ENCODE results near the gene ESYT2.

The ESYT2 gene

DNA sequence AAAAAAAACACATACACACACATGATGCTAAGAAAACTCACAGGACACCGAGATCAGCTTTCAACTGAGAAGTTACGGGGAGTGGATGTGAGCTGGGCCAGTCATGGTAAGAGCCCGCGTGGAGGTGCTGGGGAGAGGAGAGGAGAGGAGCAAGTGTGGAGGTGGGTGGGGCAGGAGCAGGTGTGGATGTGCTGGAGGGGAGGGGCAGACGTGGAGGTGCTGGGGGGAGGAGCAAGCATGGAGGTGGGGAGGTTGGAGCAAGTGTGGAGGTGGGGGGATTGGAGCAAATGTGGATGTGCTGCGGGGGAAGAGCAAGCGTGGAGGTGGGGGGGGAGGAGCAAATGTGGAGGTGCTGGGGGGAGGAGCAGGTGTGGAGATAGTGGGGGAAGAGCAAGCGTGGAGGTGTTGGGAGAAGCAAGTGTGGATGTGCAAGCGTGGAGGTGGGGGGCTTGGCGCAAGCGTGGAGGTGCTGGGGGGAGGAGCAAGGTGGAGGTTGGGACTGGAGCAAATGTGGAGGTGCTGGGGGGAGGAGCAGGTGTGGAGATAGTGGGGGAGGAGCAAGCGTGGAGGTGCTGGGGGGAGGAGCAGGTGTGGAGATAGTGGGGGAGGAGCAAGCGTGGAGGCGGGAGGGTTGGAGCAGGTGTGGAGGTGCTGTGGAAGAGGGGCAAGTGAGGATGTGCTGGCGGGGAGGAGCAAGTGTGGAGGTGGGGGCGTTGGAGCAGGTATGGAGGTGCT lies 100.2 kb downstream of the ESYT2 start:
- H3K36me3 ChIP-seq (ENCODE audit: control insufficient read depth in 4 of 4, insufficient read depth in 4 of 4, low read length in 3 of 4): peaks cover 6 to 38% (median 22%) of the 10 kb centered on the region in 4 experiments
- H3K9me3 ChIP-seq (ENCODE audit: control extremely low read depth in 1 of 5, control insufficient read depth in 4 of 5, insufficient read depth in 2 of 5, low read depth in 1 of 5, low read length in 4 of 5): no peaks in the 10 kb centered on the region
- H3K27ac ChIP-seq (ENCODE audit: insufficient read depth in 1 of 2, low read depth in 1 of 2, low read length in 2 of 2, poor library complexity in 1 of 2, severe bottlenecking in 2 of 2): no peak overlapping the region
- no peaks in the 10 kb centered on the region for H3K27me3 ChIP-seq (replicated peaks in 2 of 5; ENCODE audit: control insufficient read depth in 4 of 5, insufficient read depth in 5 of 5, low read length in 4 of 5)
- ChIA-PET CTCF (interaction anchor here (2.2 kb wide), 1 partner anchor 32 kb away, joined by 9 read pairs; no protein-coding TSS in a partner anchor), POLR2A (no interaction called here)
- no peak overlapping the region for H3K4me3 ChIP-seq (ENCODE audit: control insufficient read depth in 1 of 7, extremely low read depth in 1 of 7, insufficient read depth in 4 of 7, low read depth in 2 of 7, low read length in 6 of 7)
- no peaks in the 10 kb centered on the region for H3K4me1 ChIP-seq (ENCODE audit: control extremely low read depth in 1 of 4, control insufficient read depth in 4 of 4, insufficient read depth in 4 of 4, low read length in 3 of 4)
- no peak for DNase-seq
- 82% methylated on average over 4 of the region's 16 CpGs for WGBS (ENCODE audit: insufficient coverage)

GRCh38 chr7:158727690-158728089 lies 101.6 kb downstream of the ESYT2 start:
- H3K27ac ChIP-seq (ENCODE audit: insufficient read depth in 1 of 2, low read depth in 1 of 2, low read length in 2 of 2, poor library complexity in 1 of 2, severe bottlenecking in 2 of 2): no peak overlapping the region
- POLR2A ChIA-PET: no interaction called here
- H3K4me3 ChIP-seq (ENCODE audit: control insufficient read depth in 1 of 7, extremely low read depth in 1 of 7, insufficient read depth in 4 of 7, low read depth in 2 of 7, low read length in 6 of 7): no peak overlapping the region
- H3K9me3 ChIP-seq (ENCODE audit: control extremely low read depth in 1 of 5, control insufficient read depth in 4 of 5, insufficient read depth in 2 of 5, low read depth in 1 of 5, low read length in 4 of 5): no peaks in the 10 kb centered on the region
- no peaks in the 10 kb centered on the region for H3K27me3 ChIP-seq (replicated peaks in 2 of 5; ENCODE audit: control insufficient read depth in 4 of 5, insufficient read depth in 5 of 5, low read length in 4 of 5)
- peaks cover 5 to 24% (median 15%) of the 10 kb centered on the region in 4 experiments for H3K36me3 ChIP-seq (ENCODE audit: control insufficient read depth in 4 of 4, insufficient read depth in 4 of 4, low read length in 3 of 4)
- H3K4me1 ChIP-seq (ENCODE audit: control extremely low read depth in 1 of 4, control insufficient read depth in 4 of 4, insufficient read depth in 4 of 4, low read length in 3 of 4): no peaks in the 10 kb centered on the region
- no peak for DNase-seq
- CTCF ChIA-PET: interaction anchor here (1.1 kb wide), 1 partner anchor 12 kb away, joined by 4 read pairs; no protein-coding TSS in a partner anchor
- WGBS (ENCODE audit: insufficient coverage): 95% methylated on average over 5 of the region's 5 CpGs

GRCh38 chr7:158726277-158726807 lies 103.0 kb downstream of the ESYT2 start:
- no peaks in the 10 kb centered on the region for H3K27me3 ChIP-seq (replicated peaks in 2 of 5; ENCODE audit: control insufficient read depth in 4 of 5, insufficient read depth in 5 of 5, low read length in 4 of 5)
- H3K9me3 ChIP-seq (ENCODE audit: control extremely low read depth in 1 of 5, control insufficient read depth in 4 of 5, insufficient read depth in 2 of 5, low read depth in 1 of 5, low read length in 4 of 5): no peaks in the 10 kb centered on the region
- no peaks in the 10 kb centered on the region for H3K4me1 ChIP-seq (ENCODE audit: control extremely low read depth in 1 of 4, control insufficient read depth in 4 of 4, insufficient read depth in 4 of 4, low read length in 3 of 4)
- H3K36me3 ChIP-seq (ENCODE audit: control insufficient read depth in 4 of 4, insufficient read depth in 4 of 4, low read length in 3 of 4): peaks cover 0 to 15% (median 7%) of the 10 kb centered on the region in 4 experiments
- CTCF ChIA-PET: interaction anchor here (0.9 kb wide), 1 partner anchor 14 kb away, joined by 3 read pairs; no protein-coding TSS in a partner anchor
- DNase-seq: no peak
- POLR2A ChIA-PET: interaction anchor here (0.6 kb wide), 1 partner anchor 11 kb away, joined by 3 read pairs; no protein-coding TSS in a partner anchor
- H3K27ac ChIP-seq (ENCODE audit: insufficient read depth in 1 of 2, low read depth in 1 of 2, low read length in 2 of 2, poor library complexity in 1 of 2, severe bottlenecking in 2 of 2): no peak overlapping the region
- peak overlapping the region in 1 of 7 experiments; percentile 17 for H3K4me3 ChIP-seq (ENCODE audit: control insufficient read depth in 1 of 7, extremely low read depth in 1 of 7, insufficient read depth in 4 of 7, low read depth in 2 of 7, low read length in 6 of 7)
- 94% methylated on average over 3 of the region's 4 CpGs for WGBS (ENCODE audit: insufficient coverage)

GRCh38 chr7:158725506-158725800 lies 103.9 kb downstream of the ESYT2 start:
- 100% methylated on average over 4 of the region's 4 CpGs for WGBS (ENCODE audit: insufficient coverage)
- no peak overlapping the region for H3K4me3 ChIP-seq (ENCODE audit: control insufficient read depth in 1 of 7, extremely low read depth in 1 of 7, insufficient read depth in 4 of 7, low read depth in 2 of 7, low read length in 6 of 7)
- no peaks in the 10 kb centered on the region for H3K9me3 ChIP-seq (ENCODE audit: control extremely low read depth in 1 of 5, control insufficient read depth in 4 of 5, insufficient read depth in 2 of 5, low read depth in 1 of 5, low read length in 4 of 5)
- peaks cover 0 to 9% (median 4%) of the 10 kb centered on the region in 4 experiments for H3K36me3 ChIP-seq (ENCODE audit: control insufficient read depth in 4 of 4, insufficient read depth in 4 of 4, low read length in 3 of 4)
- CTCF ChIA-PET: interaction anchor here (0.7 kb wide), 1 partner anchor 17 kb away, joined by 3 read pairs; no protein-coding TSS in a partner anchor
- H3K4me1 ChIP-seq (ENCODE audit: control extremely low read depth in 1 of 4, control insufficient read depth in 4 of 4, insufficient read depth in 4 of 4, low read length in 3 of 4): no peaks in the 10 kb centered on the region
- DNase-seq: no peak
- POLR2A ChIA-PET: no interaction called here
- no peak overlapping the region for H3K27ac ChIP-seq (ENCODE audit: insufficient read depth in 1 of 2, low read depth in 1 of 2, low read length in 2 of 2, poor library complexity in 1 of 2, severe bottlenecking in 2 of 2)
- H3K27me3 ChIP-seq (replicated peaks in 2 of 5; ENCODE audit: control insufficient read depth in 4 of 5, insufficient read depth in 5 of 5, low read length in 4 of 5): no peaks in the 10 kb centered on the region

- no peaks in the 10 kb centered on the region for H3K4me1 ChIP-seq (ENCODE audit: control extremely low read depth in 1 of 4, control insufficient read depth in 4 of 4, insufficient read depth in 4 of 4, low read length in 3 of 4)
- no peak for DNase-seq
- ChIA-PET POLR2A (no interaction called here), CTCF (interaction anchor here (0.7 kb wide), 1 partner anchor 16 kb away, joined by 3 read pairs; no protein-coding TSS in a partner anchor)
- H3K4me3 ChIP-seq (ENCODE audit: control insufficient read depth in 1 of 7, extremely low read depth in 1 of 7, insufficient read depth in 4 of 7, low read depth in 2 of 7, low read length in 6 of 7): no peak overlapping the region
- over 99% methylated on average over 21 of the region's 21 CpGs for whole genome bisulfite sequencing (ENCODE audit: insufficient coverage)
- H3K27me3 ChIP-seq (replicated peaks in 2 of 5; ENCODE audit: control insufficient read depth in 4 of 5, insufficient read depth in 5 of 5, low read length in 4 of 5): no peaks in the 10 kb centered on the region
- peaks cover 0 to 3% (median 2%) of the 10 kb centered on the region in 4 experiments for H3K36me3 ChIP-seq (ENCODE audit: control insufficient read depth in 4 of 4, insufficient read depth in 4 of 4, low read length in 3 of 4)
- H3K9me3 ChIP-seq (ENCODE audit: control extremely low read depth in 1 of 5, control insufficient read depth in 4 of 5, insufficient read depth in 2 of 5, low read depth in 1 of 5, low read length in 4 of 5): no peaks in the 10 kb centered on the region
- no peak overlapping the region for H3K27ac ChIP-seq (ENCODE audit: insufficient read depth in 1 of 2, low read depth in 1 of 2, low read length in 2 of 2, poor library complexity in 1 of 2, severe bottlenecking in 2 of 2)
These were observed 104.4 kb downstream of the ESYT2 start for GRCh38 chr7:158724658-158725505.

DNA sequence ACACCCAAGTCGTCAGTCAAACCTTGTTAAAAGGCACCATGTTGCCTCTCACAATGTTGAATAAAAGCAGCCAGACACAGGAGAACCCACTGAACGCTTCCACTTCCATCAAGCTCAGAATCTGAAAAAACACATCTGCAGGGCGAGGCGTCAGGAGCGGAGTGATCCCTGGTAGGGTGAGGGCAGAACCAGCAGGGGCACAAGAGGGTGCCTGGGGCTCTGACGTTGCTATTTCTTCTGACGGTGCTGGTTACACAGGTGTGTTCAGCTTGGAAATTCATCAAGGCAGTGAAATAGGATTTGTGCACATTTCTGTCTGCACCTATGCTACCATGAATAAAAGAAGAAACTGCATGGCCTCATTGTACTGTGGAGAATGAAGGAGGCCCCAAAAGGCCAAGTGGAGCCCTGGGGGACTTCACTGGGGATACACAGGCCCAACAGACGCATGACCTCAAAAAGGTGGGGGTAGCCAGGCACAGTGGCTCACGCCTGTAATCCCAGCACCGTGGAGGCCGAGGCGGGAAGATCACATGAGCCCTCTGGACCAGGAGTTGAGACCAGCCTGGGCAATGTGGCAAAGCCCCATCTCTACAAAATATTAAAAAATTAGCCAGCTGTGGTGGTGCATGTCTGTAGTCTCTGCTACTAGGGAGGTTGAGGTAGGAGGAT lies 105.5 kb downstream of the ESYT2 start:
- ChIA-PET POLR2A (no interaction called here), CTCF (interaction anchor here (0.8 kb wide), 1 partner anchor 28 kb away, joined by 4 read pairs; no protein-coding TSS in a partner anchor)
- WGBS (ENCODE audit: insufficient coverage): 96% methylated on average over 12 of the region's 12 CpGs
- no peak overlapping the region for H3K27ac ChIP-seq (ENCODE audit: insufficient read depth in 1 of 2, low read depth in 1 of 2, low read length in 2 of 2, poor library complexity in 1 of 2, severe bottlenecking in 2 of 2)
- no peaks in the 10 kb centered on the region for H3K36me3 ChIP-seq (ENCODE audit: control insufficient read depth in 4 of 4, insufficient read depth in 4 of 4, low read length in 3 of 4)
- H3K4me1 ChIP-seq (ENCODE audit: control extremely low read depth in 1 of 4, control insufficient read depth in 4 of 4, insufficient read depth in 4 of 4, low read length in 3 of 4): no peaks in the 10 kb centered on the region
- no peaks in the 10 kb centered on the region for H3K9me3 ChIP-seq (ENCODE audit: control extremely low read depth in 1 of 5, control insufficient read depth in 4 of 5, insufficient read depth in 2 of 5, low read depth in 1 of 5, low read length in 4 of 5)
- no peak for DNase-seq
- no peak overlapping the region for H3K4me3 ChIP-seq (ENCODE audit: control insufficient read depth in 1 of 7, extremely low read depth in 1 of 7, insufficient read depth in 4 of 7, low read depth in 2 of 7, low read length in 6 of 7)
- peaks cover 0 to 3% (median 0%) of the 10 kb centered on the region in 5 experiments for H3K27me3 ChIP-seq (replicated peaks in 2 of 5; ENCODE audit: control insufficient read depth in 4 of 5, insufficient read depth in 5 of 5, low read length in 4 of 5)
